GM21737 (cell line): Measurements from ENCODE around the gene CAMTA1.
A peak's percentile ranks its signal among the peaks of the same experiment; 100 is the strongest.
"Not testable (repeated sequence)": the region's sequence is repeated elsewhere in the genome, so short reads cannot be mapped to it uniquely, and the experiment has no call there.

ENCODE experiments used
- ATAC-seq: cut with Tn5 transposase; IDR thresholded peaks from one replicate; pipeline ENCODE4 v1.9.1; 2021; ENCODE audit warnings: mild to moderate bottlenecking, moderate library complexity; ENCODE audit not compliant: unreplicated experiment

The CAMTA1 gene

GRCh38 chr1:6785318-6785727 is at the start of gene CAMTA1:
CAMTA1 (plus strand) TSS chr1:6785454; CDS start chr1:6785531, 77 bp downstream.
- peak; percentile 71 for ATAC-seq

GRCh38 chr1:6738987-6739676 is 46.1 kb upstream of the CAMTA1 start:
- ATAC-seq, result no peak

GRCh38 chr1:6742676-6743188 is 42.5 kb upstream of the CAMTA1 start:
- not testable (repeated sequence) for ATAC-seq

- no peak for ATAC-seq
Measured at GRCh38 chr1:6743189-6744101, 41.8 kb upstream of the CAMTA1 start.

- no peak for ATAC-seq
Measured at GRCh38 chr1:6745073-6745472, 40.2 kb upstream of the CAMTA1 start.

- ATAC-seq, result no peak
Measured at GRCh38 chr1:6747674-6748073, 37.6 kb upstream of the CAMTA1 start.

- ATAC-seq, result no peak
Measured at GRCh38 chr1:6750490-6750889, 34.8 kb upstream of the CAMTA1 start.

GRCh38 chr1:6753320-6754140 is 31.7 kb upstream of the CAMTA1 start:
- no peak for ATAC-seq

- no peak for ATAC-seq
Measured at GRCh38 chr1:6756457-6756856, 28.8 kb upstream of the CAMTA1 start.

GRCh38 chr1:6757719-6758435 is 27.4 kb upstream of the CAMTA1 start:
- no peak for ATAC-seq

GRCh38 chr1:6761196-6761737 is 24.0 kb upstream of the CAMTA1 start:
- no peak for ATAC-seq

- no peak for ATAC-seq
Measured at GRCh38 chr1:6762060-6762459, 23.2 kb upstream of the CAMTA1 start.

GRCh38 chr1:6770751-6771440 is 14.4 kb upstream of the CAMTA1 start:
- ATAC-seq, result no peak

GRCh38 chr1:6771441-6771769 is 13.8 kb upstream of the CAMTA1 start:
- ATAC-seq, result no peak

GRCh38 chr1:6774381-6774780 is 10.9 kb upstream of the CAMTA1 start:
- no peak for ATAC-seq

- ATAC-seq, result no peak
Measured at GRCh38 chr1:6775261-6776043, 9.8 kb upstream of the CAMTA1 start.

- ATAC-seq, result no peak
Measured at GRCh38 chr1:6776389-6776788, 8.9 kb upstream of the CAMTA1 start.

- ATAC-seq, result no peak
Measured at GRCh38 chr1:6776895-6777294, 8.4 kb upstream of the CAMTA1 start.

GRCh38 chr1:6777813-6778212 is 7.4 kb upstream of the CAMTA1 start:
- no peak for ATAC-seq
